GM23248 (cell line): ENCODE results near the gene ALK. TPM values are rescaled to one million over a fixed set of nuclear protein-coding genes. Genes with fewer than 3 reads are reported as not detected.

Experiments
- DNase-seq: peaks from one replicate; pipeline ENCODE4 v3.0.0-alpha.2; 2015
- H2AFZ ChIP-seq: fragments of 200-600 bp; sonication (generic); 2 replicates; pipeline ENCODE4 v1.6.1; 2016; ENCODE audit warnings: antibody characterized with exemption
- H3F3A ChIP-seq: fragments of 200-600 bp; sonication (generic); 2 replicates; pipeline ENCODE4 v1.6.1; 2016; ENCODE audit warnings: mild to moderate bottlenecking, antibody characterized with exemption, mixed run types; ENCODE audit not compliant: insufficient read depth
- H3K27ac ChIP-seq: fragments of 200-600 bp; sonication (generic); 2 replicates; pipeline ENCODE4 v1.5.1; 2016; ENCODE audit warnings: mild to moderate bottlenecking
- H3K27me3 ChIP-seq: fragments of 200-600 bp; sonication (generic); replicated peaks from 2 replicates; pipeline ENCODE4 v1.6.1; 2016; ENCODE audit warnings: mild to moderate bottlenecking; ENCODE audit not compliant: insufficient read depth
- H3K36me3 ChIP-seq: fragments of 200-600 bp; sonication (generic); 2 replicates; pipeline ENCODE4 v1.6.1; 2016; ENCODE audit warnings: low read depth, mild to moderate bottlenecking
- H3K4me1 ChIP-seq: fragments of 200-600 bp; sonication (generic); 2 replicates; pipeline ENCODE4 v1.6.1; 2016; ENCODE audit warnings: mild to moderate bottlenecking; ENCODE audit not compliant: insufficient read depth
- H3K4me2 ChIP-seq: fragments of 200-600 bp; sonication (generic); one replicate; pipeline ENCODE4 v1.6.1; 2016; ENCODE audit warnings: mild to moderate bottlenecking; ENCODE audit not compliant: unreplicated experiment
- H3K4me3 ChIP-seq: fragments of 200-600 bp; sonication (generic); 2 replicates; pipeline ENCODE4 v1.5.1; 2016; ENCODE audit warnings: mild to moderate bottlenecking
- H3K79me2 ChIP-seq: fragments of 200-600 bp; sonication (generic); 2 replicates; pipeline ENCODE4 v1.6.1; 2016; ENCODE audit warnings: mild to moderate bottlenecking; ENCODE audit not compliant: insufficient read depth
- H3K9ac ChIP-seq: fragments of 200-600 bp; sonication (generic); 2 replicates; pipeline ENCODE4 v1.6.1; 2016; ENCODE audit warnings: mild to moderate bottlenecking
- H3K9me2 ChIP-seq: fragments of 200-600 bp; sonication (generic); 2 replicates; pipeline ENCODE4 v1.6.1; 2016; ENCODE audit warnings: mixed run types, mild to moderate bottlenecking, moderate library complexity; ENCODE audit not compliant: insufficient read depth
- H3K9me3 ChIP-seq: fragments of 200-600 bp; sonication (generic); one replicate; pipeline ENCODE4 v1.6.1; 2017; ENCODE audit warnings: low read depth
- H4K20me1 ChIP-seq: fragments of 200-600 bp; sonication (generic); 2 replicates; pipeline ENCODE4 v1.6.0; 2016; ENCODE audit not compliant: insufficient read depth
- EZH2 ChIP-seq: fragments of 200-600 bp; sonication (generic); IDR thresholded peaks from 2 replicates; pipeline ENCODE4 v1.6.1; 2018; ENCODE audit warnings: antibody characterized with exemption, mild to moderate bottlenecking; ENCODE audit not compliant: insufficient read depth, poor library complexity, severe bottlenecking
- EZH2phosphoT487 ChIP-seq: fragments of 200-600 bp; sonication (generic); IDR thresholded peaks from 2 replicates; pipeline ENCODE4 v1.6.1; 2018; ENCODE audit warnings: antibody characterized with exemption, moderate library complexity, mild to moderate bottlenecking, low read depth; ENCODE audit not compliant: insufficient read depth
- WGBS, 2 experiments: methylation state at CpG; one replicate each; pipeline ENCODE4 v1.1.6; 2015 to 2017; ENCODE audit warnings: low lambda C conversion rate in 2 of 2, low coverage in 1 of 2; ENCODE audit errors: missing lambda C conversion rate in 2 of 2; 5-methylcytosine and 5-hydroxymethylcytosine counted together
- in situ Hi-C: fragments of 300-500 bp; cut with MboI; formaldehyde crosslinking; loops from 2 replicates; pipeline ENCODE4 v1.15.0; 2020
- polyA plus RNA-seq: library from polyadenylated mRNA; unstranded; fragments of >200 nt; fragmentation: Nextera tagmentation; extraction: Ambion mirVana; gene quantifications from 2 replicates; pipeline ENCODE4 v1.2.1, GENCODE V29; 2016
- total RNA-seq: library from RNA; depleted of rRNA; stranded (reverse); fragments of >200 nt; shearing (Covaris generic); gene quantifications from 2 replicates; pipeline ENCODE4 v1.2.3, GENCODE V29; 2014

The ALK gene
- total and polyA plus RNA-seq, 2 experiments from 2014 or later = under 0.01 to 0.05 TPM

DNA sequence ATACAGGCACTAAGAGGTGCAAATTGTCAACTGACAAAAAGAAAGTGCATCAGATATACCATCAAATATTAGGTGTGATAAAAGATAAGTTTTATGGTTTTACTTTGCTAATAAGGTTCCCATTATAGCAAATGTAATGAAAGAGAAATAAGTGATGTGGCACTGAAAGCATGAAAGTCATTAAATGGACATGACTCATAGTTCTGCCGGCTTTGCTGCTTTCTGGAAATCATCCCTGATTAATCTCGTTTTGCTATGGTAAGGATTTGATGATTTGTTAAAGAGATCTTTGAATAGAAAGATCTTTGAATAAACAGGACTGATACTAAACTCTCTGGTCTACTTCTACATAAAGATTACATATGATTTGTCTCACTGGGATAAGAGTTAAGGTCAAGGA, 733.5 kb downstream of the ALK start:
- Histone ChIP-seq H3K9ac (no peak overlapping the region), H3K4me1 (peaks cover 25% of the 10 kb centered on the region), H3K27ac (peak overlapping the region; percentile 58), H3K4me3 (no peak overlapping the region), H2AFZ (no peak overlapping the region), H3K79me2 (no peaks in the 10 kb centered on the region), H4K20me1 (no peaks in the 10 kb centered on the region), H3K9me2 (no peaks in the 10 kb centered on the region), H3F3A (peaks cover 13% of the 10 kb centered on the region), H3K36me3 (peaks cover 12% of the 10 kb centered on the region), H3K4me2 (peak overlapping the region; percentile 27), H3K9me3 (no peaks in the 10 kb centered on the region), H3K27me3 (no peaks in the 10 kb centered on the region)
- no peak for TF ChIP-seq EZH2phosphoT487
- TF ChIP-seq EZH2 = no peak
- 0 to 3% methylated on average over 2 of the region's 2 CpGs for WGBS, 2 experiments
- in situ Hi-C loops = no loop called here
- DNase-seq = peak; percentile 76

DNA sequence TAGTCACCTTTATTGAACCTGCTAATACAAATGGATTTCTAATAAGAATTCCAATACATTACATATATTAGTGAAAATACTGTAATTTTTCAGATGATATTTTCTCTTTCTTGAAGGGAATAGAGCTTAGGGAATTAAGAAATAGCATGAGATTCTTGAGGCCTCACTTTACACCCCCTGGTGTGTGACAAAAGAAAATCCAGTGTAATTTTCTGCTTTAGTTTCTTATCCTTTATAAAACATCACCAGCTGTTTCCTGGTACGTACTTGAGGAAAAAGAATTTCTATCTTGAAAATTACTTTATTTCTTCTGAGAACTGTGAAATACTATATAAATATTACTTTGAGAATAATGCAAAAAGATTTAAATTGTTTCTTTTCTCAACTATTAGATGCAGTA, 734.6 kb downstream of the ALK start:
- Histone ChIP-seq H3K4me3 (no peak overlapping the region), H3K4me1 (peaks cover 14% of the 10 kb centered on the region), H3K9me3 (no peaks in the 10 kb centered on the region), H3K36me3 (peaks cover 23% of the 10 kb centered on the region), H2AFZ (no peak overlapping the region), H3K9ac (no peak overlapping the region), H3K4me2 (no peak overlapping the region), H3F3A (peaks cover 2% of the 10 kb centered on the region), H3K9me2 (no peaks in the 10 kb centered on the region), H4K20me1 (no peaks in the 10 kb centered on the region), H3K27ac (no peak overlapping the region), H3K27me3 (no peaks in the 10 kb centered on the region), H3K79me2 (no peaks in the 10 kb centered on the region)
- no peak for TF ChIP-seq EZH2phosphoT487
- no peak for TF ChIP-seq EZH2
- in situ Hi-C loops = no loop called here
- no peak for DNase-seq
- 98 to 100% methylated on average over 1 of the region's 1 CpG for WGBS, 2 experiments

DNA sequence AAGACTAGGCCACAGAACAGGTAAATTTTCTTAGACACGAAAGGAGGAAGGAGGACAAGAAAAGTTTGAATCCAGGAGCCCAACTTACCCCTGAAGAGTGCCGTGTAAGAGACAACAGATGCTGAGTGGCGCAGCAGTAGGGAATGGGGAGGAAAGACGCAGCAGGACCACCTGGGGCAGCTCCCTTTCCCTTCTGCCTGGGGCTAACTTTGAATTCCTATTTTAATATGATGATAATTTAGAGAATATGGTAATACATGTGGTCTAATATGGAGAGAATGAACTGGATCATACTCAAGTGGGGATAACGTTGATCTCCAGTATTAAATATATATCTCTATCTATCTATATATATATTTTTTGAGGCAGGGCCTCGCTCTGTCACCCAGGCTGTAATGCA, 736.9 kb downstream of the ALK start:
- 94% methylated on average over 6 of the region's 6 CpGs for WGBS, 2 experiments
- Histone ChIP-seq H3K27ac (no peak overlapping the region), H3K9me2 (no peaks in the 10 kb centered on the region), H3K4me1 (peaks cover 8% of the 10 kb centered on the region), H3K36me3 (peaks cover 33% of the 10 kb centered on the region), H3K79me2 (no peaks in the 10 kb centered on the region), H3K4me2 (no peak overlapping the region), H4K20me1 (no peaks in the 10 kb centered on the region), H3K27me3 (no peaks in the 10 kb centered on the region), H3K9me3 (no peaks in the 10 kb centered on the region), H3K9ac (no peak overlapping the region), H3F3A (no peaks in the 10 kb centered on the region; the same call in none of the 2 replicates), H3K4me3 (no peak overlapping the region), H2AFZ (no peak overlapping the region)
- in situ Hi-C loops = no loop called here
- DNase-seq = no peak
- no peak for TF ChIP-seq EZH2phosphoT487
- no peak for TF ChIP-seq EZH2

DNA sequence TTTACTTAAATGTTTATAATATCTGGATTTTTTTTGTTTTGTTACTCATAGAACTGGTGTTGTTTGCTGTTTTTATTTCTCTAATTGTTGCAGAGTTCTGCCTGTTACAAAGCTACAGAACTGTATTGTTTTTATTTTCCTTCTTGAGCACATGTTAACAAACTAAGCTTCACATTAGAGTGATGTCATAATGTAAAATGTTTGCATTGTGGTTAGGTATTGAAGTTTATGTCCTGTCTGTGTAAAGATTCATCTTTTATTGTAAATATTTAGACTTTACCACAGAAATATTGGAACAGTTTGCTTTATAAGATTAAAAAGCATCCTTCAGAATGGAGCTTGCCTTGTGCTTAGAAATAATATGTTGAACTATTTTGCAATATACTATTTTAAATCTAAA, 738.5 kb downstream of the ALK start:
- Histone ChIP-seq H2AFZ (no peak overlapping the region), H3K27me3 (no peaks in the 10 kb centered on the region), H3K4me1 (peaks cover 4% of the 10 kb centered on the region), H3K9me2 (no peaks in the 10 kb centered on the region), H3F3A (no peaks in the 10 kb centered on the region; the same call in none of the 2 replicates), H3K9ac (no peak overlapping the region), H3K4me3 (no peak overlapping the region), H3K9me3 (no peaks in the 10 kb centered on the region), H3K4me2 (no peak overlapping the region), H3K27ac (no peak overlapping the region), H4K20me1 (no peaks in the 10 kb centered on the region), H3K79me2 (no peaks in the 10 kb centered on the region), H3K36me3 (peaks cover 38% of the 10 kb centered on the region)
- in situ Hi-C loops = no loop called here
- TF ChIP-seq EZH2 (no peak), EZH2phosphoT487 (no peak)
- no peak for DNase-seq

DNA sequence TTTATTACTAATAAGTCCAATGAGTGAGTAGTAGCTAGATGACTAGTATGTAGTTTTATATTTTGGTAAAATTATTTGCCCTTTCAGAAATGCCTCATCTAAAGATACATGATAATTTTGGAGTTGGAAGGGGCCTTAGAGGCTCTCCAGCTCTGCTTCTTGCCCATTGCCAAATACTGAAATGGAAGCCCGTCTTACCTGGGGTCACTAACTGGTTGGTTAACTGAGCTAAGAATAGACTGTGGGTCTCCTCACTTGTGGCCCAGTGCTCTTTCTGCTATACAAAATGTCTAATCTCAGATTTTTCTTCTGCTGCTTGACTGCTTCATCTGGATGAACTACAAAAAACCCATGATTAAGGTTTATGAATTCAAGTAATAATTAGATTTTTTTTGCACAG, 739.1 kb downstream of the ALK start:
- Histone ChIP-seq H3K9me3 (no peaks in the 10 kb centered on the region), H3K36me3 (peaks cover 38% of the 10 kb centered on the region), H3K4me1 (no peaks in the 10 kb centered on the region), H2AFZ (no peak overlapping the region), H3F3A (no peaks in the 10 kb centered on the region; the same call in 1 of the 2 replicates), H3K9me2 (no peaks in the 10 kb centered on the region), H3K4me3 (no peak overlapping the region), H3K9ac (no peak overlapping the region), H3K4me2 (no peak overlapping the region), H3K79me2 (no peaks in the 10 kb centered on the region), H3K27me3 (no peaks in the 10 kb centered on the region), H4K20me1 (no peaks in the 10 kb centered on the region), H3K27ac (no peak overlapping the region)
- TF ChIP-seq EZH2phosphoT487 = no peak
- no peak for TF ChIP-seq EZH2
- WGBS, 2 experiments = 90 to 96% methylated on average over 1 of the region's 1 CpG
- in situ Hi-C loops = no loop called here
- no peak for DNase-seq
